ENCODE results near the gene MRPL24. TPM values are rescaled to one million over a fixed set of nuclear protein-coding genes. Genes with fewer than 3 reads are reported as not detected.

Gene MRPL24
- total RNA-seq, 1 donor: 42.8 TPM

DNA sequence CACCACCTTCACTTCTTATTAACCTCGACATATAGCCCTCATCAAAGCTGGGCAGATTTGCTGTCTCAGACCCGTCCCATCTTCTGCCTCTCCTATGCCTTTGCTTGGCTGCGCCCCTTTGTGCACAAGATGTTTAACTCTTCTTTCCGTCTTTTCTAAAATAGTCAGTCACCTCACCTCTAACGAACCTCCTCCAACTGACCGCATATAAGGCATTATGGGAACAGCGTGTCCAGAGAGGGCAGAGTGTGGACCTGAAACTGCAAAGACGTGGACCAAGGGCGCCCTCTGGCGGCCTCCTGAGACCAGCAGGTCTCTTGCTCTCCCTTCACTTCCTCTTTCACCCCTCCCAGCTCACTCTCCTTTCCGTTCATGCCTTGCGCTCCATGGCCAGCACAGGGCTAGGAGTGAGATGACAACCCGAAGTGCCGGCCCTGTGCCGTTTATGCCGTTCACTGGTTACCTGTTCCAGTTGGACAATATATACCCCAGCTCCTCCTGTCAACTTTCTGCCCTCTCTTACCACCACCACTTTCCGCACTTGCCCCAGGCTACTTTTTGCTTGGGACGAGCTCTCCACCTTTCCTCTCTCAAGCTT is 15.1 kb downstream of the MRPL24 start:
- TF ChIP-seq, protein P1, sequence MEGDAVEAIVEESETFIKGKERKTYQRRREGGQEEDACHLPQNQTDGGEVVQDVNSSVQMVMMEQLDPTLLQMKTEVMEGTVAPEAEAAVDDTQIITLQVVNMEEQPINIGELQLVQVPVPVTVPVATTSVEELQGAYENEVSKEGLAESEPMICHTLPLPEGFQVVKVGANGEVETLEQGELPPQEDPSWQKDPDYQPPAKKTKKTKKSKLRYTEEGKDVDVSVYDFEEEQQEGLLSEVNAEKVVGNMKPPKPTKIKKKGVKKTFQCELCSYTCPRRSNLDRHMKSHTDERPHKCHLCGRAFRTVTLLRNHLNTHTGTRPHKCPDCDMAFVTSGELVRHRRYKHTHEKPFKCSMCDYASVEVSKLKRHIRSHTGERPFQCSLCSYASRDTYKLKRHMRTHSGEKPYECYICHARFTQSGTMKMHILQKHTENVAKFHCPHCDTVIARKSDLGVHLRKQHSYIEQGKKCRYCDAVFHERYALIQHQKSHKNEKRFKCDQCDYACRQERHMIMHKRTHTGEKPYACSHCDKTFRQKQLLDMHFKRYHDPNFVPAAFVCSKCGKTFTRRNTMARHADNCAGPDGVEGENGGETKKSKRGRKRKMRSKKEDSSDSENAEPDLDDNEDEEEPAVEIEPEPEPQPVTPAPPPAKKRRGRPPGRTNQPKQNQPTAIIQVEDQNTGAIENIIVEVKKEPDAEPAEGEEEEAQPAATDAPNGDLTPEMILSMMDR (IDR thresholded peaks at IDR 0.05; ENCODE audit: insufficient read depth, low read length): peak; percentile 94
- peak; percentile 94 for DNase-seq (ENCODE audit: low read depth)
- peak overlapping the region; percentile 100 for H3K4me3 ChIP-seq (ENCODE audit: low read depth, low read length)

DNA sequence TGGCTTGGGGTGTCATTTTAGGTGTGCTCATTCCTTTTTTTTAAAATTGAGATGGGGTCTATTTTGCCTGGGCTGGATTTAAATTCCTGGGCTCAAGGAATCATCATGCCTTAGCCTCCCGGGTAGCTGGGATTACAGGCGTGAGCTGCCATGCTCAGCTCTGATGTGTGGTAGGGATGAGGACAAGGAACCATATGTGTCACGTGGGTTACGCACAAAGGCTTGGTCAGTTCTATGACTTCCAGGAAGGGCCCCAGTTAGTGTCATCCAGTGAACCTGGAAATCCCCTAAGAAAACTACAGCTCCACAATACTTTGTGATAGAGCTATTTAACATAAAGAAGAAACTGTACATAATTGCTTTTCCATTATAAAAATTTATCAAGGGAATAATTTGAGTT is 19.4 kb downstream of the MRPL24 start:
- H3K4me3 ChIP-seq (ENCODE audit: low read depth, low read length): no peak overlapping the region
- TF ChIP-seq, protein P1 (IDR thresholded peaks at IDR 0.05; ENCODE audit: insufficient read depth, low read length): no peak
- DNase-seq (ENCODE audit: low read depth): no peak

DNA sequence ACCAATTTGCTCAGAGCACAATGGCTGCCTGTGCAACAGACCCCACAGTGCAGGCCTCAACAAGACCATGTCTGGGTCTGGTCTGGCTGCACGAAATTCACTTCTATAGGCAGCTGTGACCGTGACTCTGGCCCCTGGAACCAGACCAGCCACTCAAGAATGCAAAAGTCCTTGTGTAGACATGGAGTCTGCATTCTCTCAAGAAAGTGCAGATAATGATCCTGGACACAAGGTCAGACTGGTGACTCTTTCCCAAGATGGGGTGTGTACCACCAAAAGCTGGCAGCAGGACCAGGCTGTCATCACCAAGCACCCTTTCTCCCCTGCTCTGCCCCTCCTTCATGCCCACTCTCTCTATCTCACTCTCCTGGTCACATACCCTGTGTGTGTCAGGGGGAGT is 19.8 kb downstream of the MRPL24 start:
- TF ChIP-seq, protein P1 (IDR thresholded peaks at IDR 0.05; ENCODE audit: insufficient read depth, low read length): no peak
- no peak for DNase-seq (ENCODE audit: low read depth)
- H3K4me3 ChIP-seq (ENCODE audit: low read depth, low read length): no peak overlapping the region

DNA sequence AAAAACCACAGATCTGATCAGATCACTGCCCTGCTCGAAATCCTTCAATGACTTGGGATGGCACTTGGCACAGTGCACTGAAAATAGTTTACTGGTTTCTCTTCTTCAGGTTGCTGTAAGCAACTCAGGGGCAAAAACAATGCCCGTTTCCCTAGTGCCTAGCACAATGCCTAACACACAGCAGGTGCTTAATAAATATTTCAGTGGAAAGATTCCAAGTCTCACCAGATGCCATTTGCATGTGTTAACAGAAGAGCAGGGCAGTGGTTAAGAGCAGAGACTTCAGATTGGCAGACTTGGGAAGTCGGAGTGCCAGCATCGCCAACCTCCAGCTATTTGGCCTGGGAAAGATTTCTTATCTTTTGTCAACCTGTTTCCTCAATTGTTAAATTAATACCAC is 23.5 kb downstream of the MRPL24 start:
- no peak overlapping the region for H3K4me3 ChIP-seq (ENCODE audit: low read depth, low read length)
- DNase-seq (ENCODE audit: low read depth): no peak
- TF ChIP-seq, protein P1 (IDR thresholded peaks at IDR 0.05; ENCODE audit: insufficient read depth, low read length): no peak

DNA sequence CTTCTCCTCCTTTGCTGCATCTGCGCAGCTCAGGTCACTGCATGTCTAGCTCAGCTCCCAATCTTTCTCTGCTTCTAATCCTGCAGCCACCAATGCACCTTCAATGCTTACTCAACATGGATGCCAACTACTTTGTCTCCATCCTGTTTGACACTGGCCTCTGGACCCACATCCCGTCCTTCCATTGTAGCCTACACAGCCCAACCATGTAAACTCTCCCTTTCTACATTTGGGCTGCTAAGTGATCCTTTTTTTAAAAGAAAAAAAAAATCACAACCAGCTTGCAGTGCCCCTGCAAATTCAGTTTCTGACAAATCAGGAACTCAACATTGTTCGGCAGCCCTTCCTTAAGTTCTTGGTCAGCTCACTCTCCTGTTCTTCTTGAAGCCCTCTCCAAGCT is 26.1 kb downstream of the MRPL24 start:
- no peak for DNase-seq (ENCODE audit: low read depth)
- no peak overlapping the region for H3K4me3 ChIP-seq (ENCODE audit: low read depth, low read length)
- TF ChIP-seq, protein P1 (IDR thresholded peaks at IDR 0.05; ENCODE audit: insufficient read depth, low read length): no peak

DNA sequence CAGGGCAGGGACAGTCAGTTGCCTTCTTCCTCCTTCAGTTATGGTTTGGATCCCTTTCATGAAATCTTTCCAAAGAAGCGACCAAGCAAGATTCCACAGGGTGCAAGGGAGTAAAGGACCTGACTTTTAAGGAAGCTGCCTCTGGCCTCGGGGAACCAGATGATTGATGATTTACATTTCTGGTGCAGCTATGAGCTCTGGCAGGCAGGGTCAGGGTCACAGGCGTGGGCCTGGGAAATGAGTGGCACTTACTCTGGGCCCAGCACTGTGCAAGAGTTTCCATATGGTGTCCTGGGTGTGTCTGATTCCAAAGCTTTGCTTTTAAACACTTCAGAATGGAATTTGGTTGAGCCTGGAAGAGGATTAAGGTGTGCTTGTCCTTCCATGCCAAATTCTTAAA is 28.3 kb downstream of the MRPL24 start:
- peak; percentile 67 for DNase-seq (ENCODE audit: low read depth)
- TF ChIP-seq, protein P1 (IDR thresholded peaks at IDR 0.05; ENCODE audit: insufficient read depth, low read length): no peak
- H3K4me3 ChIP-seq (ENCODE audit: low read depth, low read length): no peak overlapping the region
